ENCODE results near the gene FRMD4A.

The FRMD4A gene

GRCh38 chr10:14016011-14016536, 314.6 kb downstream of the FRMD4A start:
- no peak for DNase-seq (ENCODE audit: low read depth)

- DNase-seq (ENCODE audit: low read depth), result no peak
These were observed 316.3 kb downstream of the FRMD4A start for GRCh38 chr10:14014423-14014822.

GRCh38 chr10:14010769-14011574, 319.8 kb downstream of the FRMD4A start:
- DNase-seq (ENCODE audit: low read depth), result no peak

- DNase-seq (ENCODE audit: low read depth), result no peak
These were observed 320.6 kb downstream of the FRMD4A start for GRCh38 chr10:14010101-14010558.

GRCh38 chr10:14009371-14010100, 321.2 kb downstream of the FRMD4A start:
- no peak for DNase-seq (ENCODE audit: low read depth)

GRCh38 chr10:14008740-14009080, 322.0 kb downstream of the FRMD4A start:
- no peak for DNase-seq (ENCODE audit: low read depth)

GRCh38 chr10:14004536-14004935, 326.2 kb downstream of the FRMD4A start:
- no peak for DNase-seq (ENCODE audit: low read depth)

GRCh38 chr10:14003517-14004184, 327.1 kb downstream of the FRMD4A start:
- no peak for DNase-seq (ENCODE audit: low read depth)

- DNase-seq (ENCODE audit: low read depth), result no peak
These were observed 329.3 kb downstream of the FRMD4A start for GRCh38 chr10:14001298-14002040.

- no peak for DNase-seq (ENCODE audit: low read depth)
These were observed 332.4 kb downstream of the FRMD4A start for GRCh38 chr10:13998163-13998835.

- DNase-seq (ENCODE audit: low read depth), result no peak
These were observed 333.1 kb downstream of the FRMD4A start for GRCh38 chr10:13997650-13998049.

- no peak for DNase-seq (ENCODE audit: low read depth)
These were observed 335.8 kb downstream of the FRMD4A start for GRCh38 chr10:13994932-13995331.

GRCh38 chr10:13993673-13994089, 337.0 kb downstream of the FRMD4A start:
- no peak for DNase-seq (ENCODE audit: low read depth)

GRCh38 chr10:13993169-13993568, 337.6 kb downstream of the FRMD4A start:
- no peak for DNase-seq (ENCODE audit: low read depth)

GRCh38 chr10:13991353-13991752, 339.4 kb downstream of the FRMD4A start:
- no peak for DNase-seq (ENCODE audit: low read depth)

- no peak for DNase-seq (ENCODE audit: low read depth)
These were observed 339.8 kb downstream of the FRMD4A start for GRCh38 chr10:13990946-13991345.

- no peak for DNase-seq (ENCODE audit: low read depth)
These were observed 340.3 kb downstream of the FRMD4A start for GRCh38 chr10:13990392-13990805.

GRCh38 chr10:13989616-13990015, 341.1 kb downstream of the FRMD4A start:
- DNase-seq (ENCODE audit: low read depth), result no peak

- no peak for DNase-seq (ENCODE audit: low read depth)
These were observed 343.3 kb downstream of the FRMD4A start for GRCh38 chr10:13987446-13987845.

- DNase-seq (ENCODE audit: low read depth), result no peak
These were observed 346.0 kb downstream of the FRMD4A start for GRCh38 chr10:13984647-13985155.

GRCh38 chr10:13983035-13983434, 347.7 kb downstream of the FRMD4A start:
- DNase-seq (ENCODE audit: low read depth), result no peak

All from HS-5 (cell line).